LNCaP clone FGC (cell line): ENCODE results near the gene BAZ2A.
A peak's percentile ranks its signal among the peaks of the same experiment; 100 is the strongest.

Source experiments
- DNase-seq: peaks from one replicate; pipeline ENCODE4 v3.0.0-alpha.2; 2011; ENCODE audit warnings: low read depth
- H3K4me3 ChIP-seq: 2 replicates; pipeline ENCODE4 v1.5.1; 2011; ENCODE audit warnings: mild to moderate bottlenecking, low read depth, low read length, control low read depth
- CTCF ChIP-seq: IDR thresholded peaks from 2 replicates; pipeline ENCODE4 v1.5.1; 2012; ENCODE audit warnings: mild to moderate bottlenecking; ENCODE audit not compliant: control insufficient read depth, insufficient read depth; ENCODE audit errors: extremely low read depth

BAZ2A gene

GRCh38 chr12:56645201-56645716 lies 15.1 kb upstream of the BAZ2A start:
- TF ChIP-seq CTCF: no peak
- DNase-seq: no peak
- H3K4me3 ChIP-seq: peak overlapping the region; percentile 96

- peak overlapping the region; percentile 96 for H3K4me3 ChIP-seq
- no peak for TF ChIP-seq CTCF
- DNase-seq: no peak
Observed at GRCh38 chr12:56644654-56645053, 14.5 kb upstream of the BAZ2A start.

GRCh38 chr12:56641219-56641618 lies 11.1 kb upstream of the BAZ2A start:
- no peak for DNase-seq
- TF ChIP-seq CTCF: no peak
- H3K4me3 ChIP-seq: no peak overlapping the region

- H3K4me3 ChIP-seq: no peak overlapping the region
- no peak for TF ChIP-seq CTCF
Observed at GRCh38 chr12:56637621-56638020, 7.5 kb upstream of the BAZ2A start.

GRCh38 chr12:56636675-56637540 lies 6.8 kb upstream of the BAZ2A start:
- DNase-seq: peak; percentile 99
- peak; percentile 84 for TF ChIP-seq CTCF
- peak overlapping the region; percentile 96 for H3K4me3 ChIP-seq

More at GRCh38 chr12:56637621-56638020, 7.5 kb upstream of the BAZ2A start:
- no peak for DNase-seq

GRCh38 chr12:56635806-56636674 lies 5.9 kb upstream of the BAZ2A start:
- TF ChIP-seq CTCF: no peak
- H3K4me3 ChIP-seq: peak overlapping the region; percentile 96

More at GRCh38 chr12:56635806-56636674, 5.9 kb upstream of the BAZ2A start:
- peak; percentile 73 for DNase-seq
